ENCODE data around the gene CEP170. TPM values are rescaled to one million over a fixed set of nuclear protein-coding genes. Genes with fewer than 3 reads are reported as not detected.
"Not testable (repeated sequence)": the region's sequence is repeated elsewhere in the genome, so short reads cannot be mapped to it uniquely, and the experiment has no call there.

Gene CEP170
- total and polyA plus RNA-seq, 2 experiments from 2014 or later: 22.9 to 37.3 TPM

DNA sequence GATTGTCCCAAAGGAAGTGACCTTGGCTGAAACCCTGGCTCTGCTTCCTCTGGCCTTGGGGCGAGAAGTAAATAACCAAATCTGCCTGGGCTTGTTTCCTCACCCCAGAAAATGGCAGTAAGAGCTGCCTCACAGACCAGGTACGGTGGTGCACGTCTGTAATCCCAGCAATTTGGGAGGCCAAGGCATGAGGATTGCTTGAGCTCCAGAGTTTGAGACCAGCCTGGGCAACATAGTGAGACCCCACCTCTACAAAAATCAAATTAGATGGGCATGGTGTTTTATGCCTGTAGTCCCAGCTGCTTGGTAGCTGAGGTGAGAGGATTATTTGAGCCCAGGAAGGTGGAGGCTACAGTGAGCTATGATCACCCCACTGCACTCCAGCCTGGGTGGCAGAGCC lies 140.3 kb downstream of the CEP170 start:
- H3K9me3 ChIP-seq (ENCODE audit: low read depth); H3K4me1 ChIP-seq (ENCODE audit: insufficient read depth); H3K27me3 ChIP-seq; H3K79me2 ChIP-seq; H3K27ac ChIP-seq; H3K9me2 ChIP-seq (replicated peaks; ENCODE audit: insufficient read depth); H3K4me2 ChIP-seq; DNase-seq (ENCODE audit: low spot score); H3K4me3 ChIP-seq; H4K20me1 ChIP-seq (ENCODE audit: insufficient read depth, poor library complexity, severe bottlenecking); H2AFZ ChIP-seq; H3K36me3 ChIP-seq (replicated peaks; ENCODE audit: insufficient read depth, low read depth): not testable (repeated sequence)
- 96% methylated on average over 3 of the region's 3 CpGs for WGBS (ENCODE audit: low lambda C conversion rate, missing lambda C conversion rate)

- WGBS (ENCODE audit: low lambda C conversion rate, missing lambda C conversion rate): 36% methylated on average over 8 of the region's 8 CpGs
- not testable (repeated sequence) for H3K9me2 ChIP-seq (replicated peaks; ENCODE audit: insufficient read depth); DNase-seq (ENCODE audit: low spot score); H3K27me3 ChIP-seq; H2AFZ ChIP-seq; H3K79me2 ChIP-seq; H3K4me2 ChIP-seq; H3K27ac ChIP-seq; H3K9me3 ChIP-seq (ENCODE audit: low read depth); H3K4me3 ChIP-seq; H3K4me1 ChIP-seq (ENCODE audit: insufficient read depth); H4K20me1 ChIP-seq (ENCODE audit: insufficient read depth, poor library complexity, severe bottlenecking); H3K36me3 ChIP-seq (replicated peaks; ENCODE audit: insufficient read depth, low read depth)
These were observed 140.9 kb downstream of the CEP170 start for GRCh38 chr1:243114059-243114713.

- DNase-seq (ENCODE audit: low spot score); H3K9me3 ChIP-seq (ENCODE audit: low read depth); H3K4me1 ChIP-seq (ENCODE audit: insufficient read depth); H3K4me2 ChIP-seq; H3K79me2 ChIP-seq; H3K27ac ChIP-seq; H2AFZ ChIP-seq; H3K27me3 ChIP-seq; H3K36me3 ChIP-seq (replicated peaks; ENCODE audit: insufficient read depth, low read depth); H3K4me3 ChIP-seq; H4K20me1 ChIP-seq (ENCODE audit: insufficient read depth, poor library complexity, severe bottlenecking); H3K9me2 ChIP-seq (replicated peaks; ENCODE audit: insufficient read depth): not testable (repeated sequence)
- WGBS (ENCODE audit: low lambda C conversion rate, missing lambda C conversion rate): 93% methylated on average over 12 of the region's 12 CpGs
These were observed 147.9 kb downstream of the CEP170 start for GRCh38 chr1:243107171-243107570.

GRCh38 chr1:243105652-243106332 lies 149.3 kb downstream of the CEP170 start:
- not testable (repeated sequence) for H3K9me2 ChIP-seq (replicated peaks; ENCODE audit: insufficient read depth); H4K20me1 ChIP-seq (ENCODE audit: insufficient read depth, poor library complexity, severe bottlenecking)

GRCh38 chr1:243105104-243105503 lies 150.0 kb downstream of the CEP170 start:
- not testable (repeated sequence) for H3K4me3 ChIP-seq; H3K27me3 ChIP-seq; H3K36me3 ChIP-seq (replicated peaks; ENCODE audit: insufficient read depth, low read depth); DNase-seq (ENCODE audit: low spot score); H3K4me2 ChIP-seq; H3K4me1 ChIP-seq (ENCODE audit: insufficient read depth); H2AFZ ChIP-seq; H3K9me3 ChIP-seq (ENCODE audit: low read depth); H3K27ac ChIP-seq; H3K79me2 ChIP-seq; H3K9me2 ChIP-seq (replicated peaks; ENCODE audit: insufficient read depth); H4K20me1 ChIP-seq (ENCODE audit: insufficient read depth, poor library complexity, severe bottlenecking)

More at GRCh38 chr1:243105652-243106332, 149.3 kb downstream of the CEP170 start:
- H3K79me2 ChIP-seq; H3K27me3 ChIP-seq; H3K4me3 ChIP-seq; H3K27ac ChIP-seq; DNase-seq (ENCODE audit: low spot score); H3K36me3 ChIP-seq (replicated peaks; ENCODE audit: insufficient read depth, low read depth); H3K9me3 ChIP-seq (ENCODE audit: low read depth); H3K4me2 ChIP-seq; H3K4me1 ChIP-seq (ENCODE audit: insufficient read depth); H2AFZ ChIP-seq: not testable (repeated sequence)
- WGBS (ENCODE audit: low lambda C conversion rate, missing lambda C conversion rate): 65% methylated on average over 6 of the region's 6 CpGs

GRCh38 chr1:243104452-243104851 lies 150.6 kb downstream of the CEP170 start:
- not testable (repeated sequence) for H3K27ac ChIP-seq; H3K9me2 ChIP-seq (replicated peaks; ENCODE audit: insufficient read depth); H3K9me3 ChIP-seq (ENCODE audit: low read depth); H3K4me2 ChIP-seq; H3K4me1 ChIP-seq (ENCODE audit: insufficient read depth); DNase-seq (ENCODE audit: low spot score); H4K20me1 ChIP-seq (ENCODE audit: insufficient read depth, poor library complexity, severe bottlenecking); H3K27me3 ChIP-seq; H3K79me2 ChIP-seq; H2AFZ ChIP-seq; H3K4me3 ChIP-seq; H3K36me3 ChIP-seq (replicated peaks; ENCODE audit: insufficient read depth, low read depth)
- 96% methylated on average over 5 of the region's 5 CpGs for WGBS (ENCODE audit: low lambda C conversion rate, missing lambda C conversion rate)

- WGBS (ENCODE audit: low lambda C conversion rate, missing lambda C conversion rate): 98% methylated on average over 39 of the region's 40 CpGs
- not testable (repeated sequence) for H2AFZ ChIP-seq
These were observed 153.5 kb downstream of the CEP170 start for GRCh38 chr1:243101551-243102050.

DNA sequence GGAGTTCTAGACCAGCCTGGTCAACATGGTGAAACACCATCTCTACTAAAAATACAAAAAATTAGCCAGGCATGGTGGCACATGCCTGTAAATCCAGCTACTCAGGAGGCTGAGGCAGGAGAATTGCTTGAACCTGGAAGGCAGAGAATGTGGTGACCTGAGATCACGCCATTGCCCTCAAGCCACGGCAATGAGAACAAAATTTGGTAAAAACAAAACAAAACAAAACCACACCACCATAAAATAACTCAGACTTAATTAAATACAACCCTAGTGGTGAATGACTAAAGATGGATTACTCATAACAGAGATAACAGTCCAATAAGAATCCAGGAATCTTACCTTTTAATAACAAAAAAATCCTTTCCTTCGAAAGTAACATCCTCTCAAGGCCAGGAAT lies 167.7 kb downstream of the CEP170 start:
- not testable (repeated sequence) for H3K27ac ChIP-seq; H3K9me2 ChIP-seq (replicated peaks; ENCODE audit: insufficient read depth); H2AFZ ChIP-seq; H3K9me3 ChIP-seq (ENCODE audit: low read depth); H3K79me2 ChIP-seq; H3K27me3 ChIP-seq; H3K4me1 ChIP-seq (ENCODE audit: insufficient read depth); H4K20me1 ChIP-seq (ENCODE audit: insufficient read depth, poor library complexity, severe bottlenecking); DNase-seq (ENCODE audit: low spot score); H3K4me2 ChIP-seq; H3K4me3 ChIP-seq; H3K36me3 ChIP-seq (replicated peaks; ENCODE audit: insufficient read depth, low read depth)
- 73% methylated on average over 3 of the region's 3 CpGs for WGBS (ENCODE audit: low lambda C conversion rate, missing lambda C conversion rate)

More at GRCh38 chr1:243101551-243102050, 153.5 kb downstream of the CEP170 start:
- not testable (repeated sequence) for H3K9me2 ChIP-seq (replicated peaks; ENCODE audit: insufficient read depth); H3K79me2 ChIP-seq; DNase-seq (ENCODE audit: low spot score); H3K36me3 ChIP-seq (replicated peaks; ENCODE audit: insufficient read depth, low read depth); H3K27me3 ChIP-seq; H3K27ac ChIP-seq; H4K20me1 ChIP-seq (ENCODE audit: insufficient read depth, poor library complexity, severe bottlenecking); H3K4me2 ChIP-seq; H3K9me3 ChIP-seq (ENCODE audit: low read depth); H3K4me3 ChIP-seq; H3K4me1 ChIP-seq (ENCODE audit: insufficient read depth)
